Spleen (tissue), 11 donors: ENCODE measurements around the gene GSDMA. TPM values are rescaled to one million over a fixed set of nuclear protein-coding genes. Genes with fewer than 3 reads are reported as not detected.

Experiments
- DNase-seq: peaks from one replicate; pipeline ENCODE4 v3.0.0-alpha.2; 2020
- H3K27ac ChIP-seq, 8 donors: fragments of 200-600 bp; sonication (generic) in 7 of 8; 1 replicate in 4 of 8; 2 replicates in 4 of 8; pipeline versions ENCODE4 v1.5.0 to v1.8.0; 2016 to 2021; ENCODE audit warnings: inconsistent platforms in 4 of 8, mild to moderate bottlenecking in 4 of 8, moderate library complexity in 1 of 8
- H3K27me3 ChIP-seq, 7 donors: fragments of 200-600 bp; sonication (generic) in 6 of 7; replicated peaks in 1 of 7; 1 replicate in 4 of 7; 2 replicates in 3 of 7; pipeline versions ENCODE4 v1.5.0 to v1.8.0; 2016 to 2021; ENCODE audit warnings: inconsistent platforms in 3 of 7, mild to moderate bottlenecking in 1 of 7
- H3K36me3 ChIP-seq, 6 donors: fragments of 200-600 bp; sonication (generic) in 5 of 6; 1 replicate in 4 of 6; 2 replicates in 2 of 6; pipeline versions ENCODE4 v1.5.0 to v1.8.0; 2016 to 2021; ENCODE audit warnings: inconsistent platforms in 2 of 6
- H3K4me1 ChIP-seq, 6 donors: fragments of 200-600 bp; sonication (generic) in 5 of 6; 1 replicate in 3 of 6; 2 replicates in 3 of 6; pipeline versions ENCODE4 v1.5.0 to v1.8.0; 2016 to 2021; ENCODE audit warnings: inconsistent platforms in 3 of 6
- H3K4me3 ChIP-seq, 8 donors: fragments of 200-600 bp; sonication (generic) in 7 of 8; 1 replicate in 4 of 8; 2 replicates in 4 of 8; pipeline versions ENCODE4 v1.5.0 to v1.8.0; 2016 to 2021; ENCODE audit warnings: inconsistent platforms in 4 of 8, mild to moderate bottlenecking in 4 of 8, moderate library complexity in 2 of 8
- H3K9me3 ChIP-seq, 8 donors: fragments of 200-600 bp; sonication (generic) in 7 of 8; 1 replicate in 4 of 8; 2 replicates in 4 of 8; pipeline versions ENCODE4 v1.5.0 to v1.8.0; 2016 to 2021; ENCODE audit warnings: inconsistent platforms in 4 of 8
- CTCF ChIP-seq, 11 experiments: fragments of 200-600 bp in 7 of 11; fragments of 450-650 bp in 4 of 11; sonication (generic) in 4 of 11; IDR thresholded peaks in 8 of 11; conservative IDR thresholded peaks in 3 of 11; 1 replicate in 7 of 11; 2 replicates in 4 of 11; pipeline versions ENCODE4 v1.4.0 to v1.8.0; 2016 to 2021; ENCODE audit warnings: antibody characterized with exemption in 11 of 11, inconsistent platforms in 4 of 11, mild to moderate bottlenecking in 1 of 11
- POLR2A ChIP-seq, 3 donors: fragments of 450-650 bp; IDR thresholded peaks; one replicate each; pipeline ENCODE4 v1.5.1; 2017; ENCODE audit warnings: antibody characterized with exemption in 3 of 3, mild to moderate bottlenecking in 1 of 3
- POLR2AphosphoS5 ChIP-seq, 3 donors: sonication (generic); formaldehyde crosslinking; IDR thresholded peaks; one replicate each; pipeline ENCODE4 v1.5.1; 2017; ENCODE audit warnings: antibody characterized with exemption in 3 of 3
- WGBS, 5 donors: extraction: QIAGEN DNeasy Blood & Tissue Kit in 3 of 5; methylation state at CpG; one replicate each; pipeline versions ENCODE4 v1.1.5 to v1.1.7; 2013 to 2018; 5-methylcytosine and 5-hydroxymethylcytosine counted together
- intact Hi-C: fragments of 100-400 bp; cut with DNase I; formaldehyde crosslinking; loops from one replicate; pipeline ENCODE4 v1.15.0; 2023; ENCODE audit warnings: low total_unique reads
- polyA plus RNA-seq, 3 donors: library from polyadenylated mRNA; stranded (reverse); fragments of 200-250 nt; gene quantifications; one replicate each; pipeline ENCODE4 v1.2.1, GENCODE V29; 2013
- total RNA-seq, 7 donors: library from RNA; depleted of rRNA in 3 of 7; stranded (reverse); fragments of >200 nt in 3 of 7; fragmentation: NEBNext Ultra II Directional in 4 of 7; extraction: Animal tissue kit (Norgen Biotek cat#: 25700) in 4 of 7; gene quantifications; one replicate each; pipeline versions ENCODE4 v1.1.0 to v1.2.1, GENCODE V29; 2016 to 2021
- donor health status: healthy with polysubstance abuse.
- donor health status: DM: no; HTN: no; CAD: no; lungs with moderate emphysema.
- donor health status: DM: no; HTN: no; CAD: no.
- donor health status: Bipolar disorder and iron deficiency.
- donor health status: healthy.
- donor health status: DM: no; HTN: no; CAD: no.
- donor health status: DM: yes; HTN: yes; CAD: no.

GSDMA gene
- total and polyA plus RNA-seq, 10 donors: 0.07 to 1.2 (median 0.41) TPM; not detected in 3

- intact Hi-C loops: no loop called here
- peak overlapping the region in 6 of 8 donors; percentile 82 to 93 (median 87) for H3K27ac ChIP-seq
- TF ChIP-seq POLR2A (IDR thresholded peaks at IDR 0.05): no peak
- no peak for TF ChIP-seq POLR2AphosphoS5 (IDR thresholded peaks at IDR 0.05)
- no peak for TF ChIP-seq CTCF (IDR thresholded peaks at IDR 0.05 in 8 of 11, conservative IDR thresholded peaks at IDR 0.05 in 3 of 11)
- DNase-seq: no peak
- H3K36me3 ChIP-seq: peaks cover 3 to 40% (median 32%) of the 10 kb centered on the region in 6 donors
- WGBS, 5 donors: 82 to 93% (median 90%) methylated on average over 11 of the region's 11 CpGs
- H3K4me1 ChIP-seq: peaks cover 37 to 93% (median 81%) of the 10 kb centered on the region in 6 donors
- no peaks in the 10 kb centered on the region for H3K27me3 ChIP-seq
- H3K4me3 ChIP-seq: peak overlapping the region in 6 of 8 donors; percentile 74 to 97 (median 95)
- H3K9me3 ChIP-seq: no peaks in the 10 kb centered on the region
Observed at GRCh38 chr17:39925282-39926134, 37.3 kb upstream of the GSDMA start.

- 6 to 33% (median 25%) methylated on average over 3 to 4 of the region's 4 CpGs for WGBS, 5 donors
Observed at GRCh38 chr17:39926135-39926587, 36.6 kb upstream of the GSDMA start.

GRCh38 chr17:39926588-39927100, 36.2 kb upstream of the GSDMA start:
- Histone ChIP-seq H3K4me3 (peak overlapping the region; percentile 66 to 97 (median 86)), H3K27ac (peak overlapping the region; percentile 66 to 93 (median 86)), H3K27me3 (no peaks in the 10 kb centered on the region), H3K36me3 (peaks cover 3 to 29% (median 25%) of the 10 kb centered on the region in 6 donors), H3K4me1 (peaks cover 32 to 81% (median 70%) of the 10 kb centered on the region in 6 donors), H3K9me3 (no peaks in the 10 kb centered on the region)
- DNase-seq: peak; percentile 89
- no peak for TF ChIP-seq POLR2A (IDR thresholded peaks at IDR 0.05)
- peak in 1 of 3 donors; percentile 12 for TF ChIP-seq POLR2AphosphoS5 (IDR thresholded peaks at IDR 0.05)
- TF ChIP-seq CTCF (IDR thresholded peaks at IDR 0.05 in 8 of 11, conservative IDR thresholded peaks at IDR 0.05 in 3 of 11): no peak
- WGBS, 5 donors: 1 to 6% (median 2%) methylated on average over 4 to 15 of the region's 15 CpGs
- intact Hi-C loops: no loop called here

More at GRCh38 chr17:39926135-39926587, 36.6 kb upstream of the GSDMA start:
- intact Hi-C loops: no loop called here
- no peak for DNase-seq
- Histone ChIP-seq H3K36me3 (peaks cover 3 to 34% (median 29%) of the 10 kb centered on the region in 6 donors), H3K4me3 (peak overlapping the region in 7 of 8 donors; percentile 74 to 97 (median 95)), H3K4me1 (peaks cover 34 to 86% (median 75%) of the 10 kb centered on the region in 6 donors), H3K27ac (peak overlapping the region; percentile 66 to 93 (median 86)), H3K27me3 (no peaks in the 10 kb centered on the region), H3K9me3 (no peaks in the 10 kb centered on the region)
- TF ChIP-seq CTCF (IDR thresholded peaks at IDR 0.05 in 8 of 11, conservative IDR thresholded peaks at IDR 0.05 in 3 of 11) (no peak), POLR2A (IDR thresholded peaks at IDR 0.05) (no peak), POLR2AphosphoS5 (IDR thresholded peaks at IDR 0.05) (no peak)
